Measurements from ENCODE around the gene GHDC. TPM values are rescaled to one million over a fixed set of nuclear protein-coding genes. Genes with fewer than 3 reads are reported as not detected.

The GHDC gene
- total and polyA plus RNA-seq, 2 of the 8 experiments (the other 6 are each of a cell fraction or from before 2014, with no cell fraction given) = 7.4 to 8.1 TPM

DNA sequence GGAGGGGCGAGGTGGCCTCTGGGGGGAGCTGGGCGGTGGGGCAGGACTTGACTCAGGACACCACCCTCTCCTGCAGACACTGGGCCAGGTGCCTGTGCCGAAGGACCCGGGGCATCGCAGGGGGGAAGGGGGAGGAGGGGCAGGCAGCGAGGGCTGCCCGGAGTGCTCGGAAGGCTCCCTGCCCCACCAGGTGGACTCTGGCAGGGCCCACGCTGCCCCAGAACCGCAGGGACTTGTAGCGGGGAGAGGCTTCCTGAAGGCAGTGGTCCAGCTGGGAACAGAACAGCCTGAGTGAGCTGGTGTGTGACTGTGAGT lies 4.7 kb downstream of the GHDC start (continued):
- TF ChIP-seq, protein P1, sequence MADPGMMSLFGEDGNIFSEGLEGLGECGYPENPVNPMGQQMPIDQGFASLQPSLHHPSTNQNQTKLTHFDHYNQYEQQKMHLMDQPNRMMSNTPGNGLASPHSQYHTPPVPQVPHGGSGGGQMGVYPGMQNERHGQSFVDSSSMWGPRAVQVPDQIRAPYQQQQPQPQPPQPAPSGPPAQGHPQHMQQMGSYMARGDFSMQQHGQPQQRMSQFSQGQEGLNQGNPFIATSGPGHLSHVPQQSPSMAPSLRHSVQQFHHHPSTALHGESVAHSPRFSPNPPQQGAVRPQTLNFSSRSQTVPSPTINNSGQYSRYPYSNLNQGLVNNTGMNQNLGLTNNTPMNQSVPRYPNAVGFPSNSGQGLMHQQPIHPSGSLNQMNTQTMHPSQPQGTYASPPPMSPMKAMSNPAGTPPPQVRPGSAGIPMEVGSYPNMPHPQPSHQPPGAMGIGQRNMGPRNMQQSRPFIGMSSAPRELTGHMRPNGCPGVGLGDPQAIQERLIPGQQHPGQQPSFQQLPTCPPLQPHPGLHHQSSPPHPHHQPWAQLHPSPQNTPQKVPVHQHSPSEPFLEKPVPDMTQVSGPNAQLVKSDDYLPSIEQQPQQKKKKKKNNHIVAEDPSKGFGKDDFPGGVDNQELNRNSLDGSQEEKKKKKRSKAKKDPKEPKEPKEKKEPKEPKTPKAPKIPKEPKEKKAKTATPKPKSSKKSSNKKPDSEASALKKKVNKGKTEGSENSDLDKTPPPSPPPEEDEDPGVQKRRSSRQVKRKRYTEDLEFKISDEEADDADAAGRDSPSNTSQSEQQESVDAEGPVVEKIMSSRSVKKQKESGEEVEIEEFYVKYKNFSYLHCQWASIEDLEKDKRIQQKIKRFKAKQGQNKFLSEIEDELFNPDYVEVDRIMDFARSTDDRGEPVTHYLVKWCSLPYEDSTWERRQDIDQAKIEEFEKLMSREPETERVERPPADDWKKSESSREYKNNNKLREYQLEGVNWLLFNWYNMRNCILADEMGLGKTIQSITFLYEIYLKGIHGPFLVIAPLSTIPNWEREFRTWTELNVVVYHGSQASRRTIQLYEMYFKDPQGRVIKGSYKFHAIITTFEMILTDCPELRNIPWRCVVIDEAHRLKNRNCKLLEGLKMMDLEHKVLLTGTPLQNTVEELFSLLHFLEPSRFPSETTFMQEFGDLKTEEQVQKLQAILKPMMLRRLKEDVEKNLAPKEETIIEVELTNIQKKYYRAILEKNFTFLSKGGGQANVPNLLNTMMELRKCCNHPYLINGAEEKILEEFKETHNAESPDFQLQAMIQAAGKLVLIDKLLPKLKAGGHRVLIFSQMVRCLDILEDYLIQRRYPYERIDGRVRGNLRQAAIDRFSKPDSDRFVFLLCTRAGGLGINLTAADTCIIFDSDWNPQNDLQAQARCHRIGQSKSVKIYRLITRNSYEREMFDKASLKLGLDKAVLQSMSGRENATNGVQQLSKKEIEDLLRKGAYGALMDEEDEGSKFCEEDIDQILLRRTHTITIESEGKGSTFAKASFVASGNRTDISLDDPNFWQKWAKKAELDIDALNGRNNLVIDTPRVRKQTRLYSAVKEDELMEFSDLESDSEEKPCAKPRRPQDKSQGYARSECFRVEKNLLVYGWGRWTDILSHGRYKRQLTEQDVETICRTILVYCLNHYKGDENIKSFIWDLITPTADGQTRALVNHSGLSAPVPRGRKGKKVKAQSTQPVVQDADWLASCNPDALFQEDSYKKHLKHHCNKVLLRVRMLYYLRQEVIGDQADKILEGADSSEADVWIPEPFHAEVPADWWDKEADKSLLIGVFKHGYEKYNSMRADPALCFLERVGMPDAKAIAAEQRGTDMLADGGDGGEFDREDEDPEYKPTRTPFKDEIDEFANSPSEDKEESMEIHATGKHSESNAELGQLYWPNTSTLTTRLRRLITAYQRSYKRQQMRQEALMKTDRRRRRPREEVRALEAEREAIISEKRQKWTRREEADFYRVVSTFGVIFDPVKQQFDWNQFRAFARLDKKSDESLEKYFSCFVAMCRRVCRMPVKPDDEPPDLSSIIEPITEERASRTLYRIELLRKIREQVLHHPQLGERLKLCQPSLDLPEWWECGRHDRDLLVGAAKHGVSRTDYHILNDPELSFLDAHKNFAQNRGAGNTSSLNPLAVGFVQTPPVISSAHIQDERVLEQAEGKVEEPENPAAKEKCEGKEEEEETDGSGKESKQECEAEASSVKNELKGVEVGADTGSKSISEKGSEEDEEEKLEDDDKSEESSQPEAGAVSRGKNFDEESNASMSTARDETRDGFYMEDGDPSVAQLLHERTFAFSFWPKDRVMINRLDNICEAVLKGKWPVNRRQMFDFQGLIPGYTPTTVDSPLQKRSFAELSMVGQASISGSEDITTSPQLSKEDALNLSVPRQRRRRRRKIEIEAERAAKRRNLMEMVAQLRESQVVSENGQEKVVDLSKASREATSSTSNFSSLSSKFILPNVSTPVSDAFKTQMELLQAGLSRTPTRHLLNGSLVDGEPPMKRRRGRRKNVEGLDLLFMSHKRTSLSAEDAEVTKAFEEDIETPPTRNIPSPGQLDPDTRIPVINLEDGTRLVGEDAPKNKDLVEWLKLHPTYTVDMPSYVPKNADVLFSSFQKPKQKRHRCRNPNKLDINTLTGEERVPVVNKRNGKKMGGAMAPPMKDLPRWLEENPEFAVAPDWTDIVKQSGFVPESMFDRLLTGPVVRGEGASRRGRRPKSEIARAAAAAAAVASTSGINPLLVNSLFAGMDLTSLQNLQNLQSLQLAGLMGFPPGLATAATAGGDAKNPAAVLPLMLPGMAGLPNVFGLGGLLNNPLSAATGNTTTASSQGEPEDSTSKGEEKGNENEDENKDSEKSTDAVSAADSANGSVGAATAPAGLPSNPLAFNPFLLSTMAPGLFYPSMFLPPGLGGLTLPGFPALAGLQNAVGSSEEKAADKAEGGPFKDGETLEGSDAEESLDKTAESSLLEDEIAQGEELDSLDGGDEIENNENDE (IDR thresholded peaks at IDR 0.05; ENCODE audit: insufficient replicate concordance, low read length) = no peak
- TF ChIP-seq FOSL1 (IDR thresholded peaks at IDR 0.05; ENCODE audit: insufficient read depth, low read depth, low read length) (no peak), SIRT6 (IDR thresholded peaks at IDR 0.05; ENCODE audit: low read length) (no peak), SRF (IDR thresholded peaks at IDR 0.05; ENCODE audit: low read depth, low read length) (no peak), USF2 (IDR thresholded peaks at IDR 0.05; ENCODE audit: low read length) (no peak), SIN3A (conservative IDR thresholded peaks at IDR 0.05 in 1 of 2, IDR thresholded peaks at IDR 0.05 in 1 of 2; ENCODE audit: low read depth in 1 of 2, low read length in 2 of 2) (no peak)
